MCF 10A (cell line): ENCODE results near the gene LSM7. TPM values are rescaled to one million over a fixed set of nuclear protein-coding genes. Genes with fewer than 3 reads are reported as not detected.

Source experiments
- BruUV-seq: library from RNA; stranded (reverse); fragments of 400-500 nt; replicated peaks from 2 replicates; lab custom pipeline; 2021; lab: Mats Ljungman, UMichigan
- CTCF ChIA-PET: fragments of 300-600 bp; sonication (Branson Sonifier 250); formaldehyde crosslinking; extraction: SDS; loops from one replicate; lab custom pipeline; 2021; ENCODE audit warnings: antibody characterized with exemption, inconsistent platforms; lab: Yijun Ruan, JAX
- POLR2A ChIA-PET: fragments of 300-600, 350-650 bp; sonication (Branson Sonifier 250); formaldehyde crosslinking; extraction: SDS; loops from one replicate; lab custom pipeline; 2020; ENCODE audit warnings: antibody characterized with exemption, inconsistent platforms; lab: Yijun Ruan, JAX
- DNase-seq: peaks from one replicate; pipeline ENCODE4 v3.0.0-alpha.2; 2018; ENCODE audit not compliant: unreplicated experiment
- H3K27ac Mint-ChIP-seq: one replicate; pipeline ENCODE4 v1.8.0; 2022; ENCODE audit warnings: mild to moderate bottlenecking, low read depth, mixed read lengths; ENCODE audit not compliant: unreplicated experiment
- H3K27me3 Mint-ChIP-seq: one replicate; pipeline ENCODE4 v1.8.0; 2022; ENCODE audit warnings: mixed read lengths; ENCODE audit not compliant: insufficient read depth, unreplicated experiment
- H3K36me3 Mint-ChIP-seq: one replicate; pipeline ENCODE4 v1.8.0; 2022; ENCODE audit warnings: mild to moderate bottlenecking, moderate library complexity, mixed read lengths; ENCODE audit not compliant: insufficient read depth, unreplicated experiment
- H3K4me1 Mint-ChIP-seq: one replicate; pipeline ENCODE4 v1.8.0; 2022; ENCODE audit warnings: mixed read lengths; ENCODE audit not compliant: insufficient read depth, unreplicated experiment
- H3K4me3 Mint-ChIP-seq: one replicate; pipeline ENCODE4 v1.8.0; 2022; ENCODE audit warnings: mild to moderate bottlenecking, moderate library complexity, mixed read lengths; ENCODE audit not compliant: unreplicated experiment
- H3K9me3 Mint-ChIP-seq: one replicate; pipeline ENCODE4 v1.8.0; 2022; ENCODE audit warnings: mixed read lengths; ENCODE audit not compliant: unreplicated experiment
- intact Hi-C: fragments of 100-400 bp; cut with micrococcal nuclease; formaldehyde crosslinking; loops from 2 replicates; pipeline ENCODE4 v1.14.1; 2022
- total RNA-seq: library from RNA; stranded (reverse); gene quantifications from 2 replicates; pipeline ENCODE4 v1.2.3, GENCODE V29; 2022
- TF ChIP-seq, protein P1 (sequence below): fragments of 200-600 bp; IDR thresholded peaks from one replicate; pipeline ENCODE4 v1.8.0; 2022; ENCODE audit warnings: antibody characterized with exemption, mild to moderate bottlenecking; ENCODE audit not compliant: unreplicated experiment

The LSM7 gene
- total RNA-seq, 1 experiment from 2014 or later, result 135 TPM

- Mint-ChIP-seq H3K27ac (no peak overlapping the region), H3K4me1 (no peaks in the 10 kb centered on the region), H3K4me3 (no peak overlapping the region), H3K9me3 (no peaks in the 10 kb centered on the region), H3K36me3 (peaks cover 18% of the 10 kb centered on the region), H3K27me3 (no peaks in the 10 kb centered on the region)
- TF ChIP-seq, protein P1, sequence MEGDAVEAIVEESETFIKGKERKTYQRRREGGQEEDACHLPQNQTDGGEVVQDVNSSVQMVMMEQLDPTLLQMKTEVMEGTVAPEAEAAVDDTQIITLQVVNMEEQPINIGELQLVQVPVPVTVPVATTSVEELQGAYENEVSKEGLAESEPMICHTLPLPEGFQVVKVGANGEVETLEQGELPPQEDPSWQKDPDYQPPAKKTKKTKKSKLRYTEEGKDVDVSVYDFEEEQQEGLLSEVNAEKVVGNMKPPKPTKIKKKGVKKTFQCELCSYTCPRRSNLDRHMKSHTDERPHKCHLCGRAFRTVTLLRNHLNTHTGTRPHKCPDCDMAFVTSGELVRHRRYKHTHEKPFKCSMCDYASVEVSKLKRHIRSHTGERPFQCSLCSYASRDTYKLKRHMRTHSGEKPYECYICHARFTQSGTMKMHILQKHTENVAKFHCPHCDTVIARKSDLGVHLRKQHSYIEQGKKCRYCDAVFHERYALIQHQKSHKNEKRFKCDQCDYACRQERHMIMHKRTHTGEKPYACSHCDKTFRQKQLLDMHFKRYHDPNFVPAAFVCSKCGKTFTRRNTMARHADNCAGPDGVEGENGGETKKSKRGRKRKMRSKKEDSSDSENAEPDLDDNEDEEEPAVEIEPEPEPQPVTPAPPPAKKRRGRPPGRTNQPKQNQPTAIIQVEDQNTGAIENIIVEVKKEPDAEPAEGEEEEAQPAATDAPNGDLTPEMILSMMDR, result no peak
- DNase-seq, result no peak
- CTCF ChIA-PET, result interaction anchor here (0.7 kb wide), 1 partner anchor 278 kb away, joined by 3 read pairs; no protein-coding TSS in a partner anchor
- BruUV-seq, result no TSS peak
- POLR2A ChIA-PET, result interaction anchor here (0.5 kb wide), 1 partner anchor 281 kb away, joined by 3 read pairs; no protein-coding TSS in a partner anchor
- intact Hi-C loops, result no loop called here
These were observed 7.5 kb upstream of the LSM7 start for GRCh38 chr19:2335848-2336247.

DNA sequence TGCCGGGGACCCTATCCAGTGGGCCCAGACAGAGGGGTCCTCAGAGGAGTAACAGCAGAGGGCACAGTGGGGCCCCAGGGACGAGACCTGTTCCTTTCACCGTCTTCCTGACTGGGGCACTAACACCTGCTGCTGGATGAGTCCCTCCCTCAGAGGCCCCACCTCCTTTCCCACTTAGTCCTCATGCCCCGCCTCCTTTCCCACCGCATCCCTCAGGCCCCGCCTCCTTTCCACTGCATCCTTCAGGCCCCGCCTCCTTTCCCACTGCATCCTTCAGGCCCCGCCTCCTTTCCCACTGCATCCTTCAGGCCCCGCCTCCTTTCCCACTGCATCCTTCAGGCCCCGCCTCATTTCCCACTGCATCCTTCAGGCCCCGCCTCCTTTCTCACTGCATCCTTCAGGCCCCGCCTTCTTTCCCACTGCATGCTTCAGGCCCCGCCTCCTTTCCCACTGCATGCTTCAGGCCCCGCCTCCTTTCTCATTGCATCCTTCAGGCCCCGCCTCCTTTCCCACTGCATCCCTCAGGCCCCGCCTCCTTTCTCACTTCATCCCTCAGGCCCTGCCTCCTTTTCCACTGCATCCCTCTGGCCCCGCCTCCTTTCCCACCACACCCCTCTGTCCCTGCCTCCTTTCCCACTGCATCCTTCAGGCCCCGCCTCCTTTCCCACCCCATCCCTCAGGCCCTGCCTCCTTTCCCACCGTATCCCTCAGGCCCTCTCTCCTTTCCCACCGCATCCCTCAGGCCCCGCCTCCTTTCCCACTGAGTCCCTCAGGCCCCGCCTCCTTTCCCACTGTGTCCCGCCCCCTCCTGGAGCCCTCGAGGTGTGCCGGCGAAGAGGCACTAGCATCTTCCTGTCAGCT lies 6.8 kb upstream of the LSM7 start:
- peaks cover 21% of the 10 kb centered on the region for H3K36me3 Mint-ChIP-seq
- no peaks in the 10 kb centered on the region for H3K9me3 Mint-ChIP-seq
- no peaks in the 10 kb centered on the region for H3K27me3 Mint-ChIP-seq
- DNase-seq, result no peak
- ChIA-PET CTCF (interaction anchor here (0.7 kb wide), 1 partner anchor 278 kb away, joined by 3 read pairs; no protein-coding TSS in a partner anchor), POLR2A (no interaction called here)
- intact Hi-C loops, result no loop called here
- peaks cover 3% of the 10 kb centered on the region for H3K4me1 Mint-ChIP-seq
- H3K4me3 Mint-ChIP-seq, result no peak overlapping the region
- TF ChIP-seq, protein P1, result no peak
- no TSS peak for BruUV-seq
- H3K27ac Mint-ChIP-seq, result no peak overlapping the region

DNA sequence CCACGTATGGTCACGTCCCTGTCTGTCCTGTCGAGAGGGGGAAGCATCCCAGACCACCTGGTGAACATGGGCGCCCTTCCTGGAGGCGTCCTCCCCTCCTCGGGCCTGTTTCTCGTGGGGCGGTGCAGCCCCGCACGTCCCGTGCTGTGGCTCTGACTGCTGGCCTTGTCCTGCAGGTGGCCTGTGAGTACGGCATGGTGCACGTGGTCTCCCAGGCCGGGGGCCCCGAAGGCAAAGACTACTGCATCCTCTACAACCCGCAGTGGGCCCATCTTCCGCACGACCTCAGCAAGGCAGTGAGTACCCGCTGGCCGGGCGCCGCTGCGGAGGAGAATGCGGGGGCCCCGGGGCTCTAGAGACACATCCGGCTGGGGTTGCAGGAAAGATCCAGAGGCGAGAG lies 6.0 kb upstream of the LSM7 start:
- H3K4me1 Mint-ChIP-seq, result peaks cover 11% of the 10 kb centered on the region
- no peak overlapping the region for H3K4me3 Mint-ChIP-seq
- H3K9me3 Mint-ChIP-seq, result no peaks in the 10 kb centered on the region
- TF ChIP-seq, protein P1, result no peak
- no peak for DNase-seq
- ChIA-PET CTCF (no interaction called here), POLR2A (no interaction called here)
- H3K27me3 Mint-ChIP-seq, result no peaks in the 10 kb centered on the region
- H3K36me3 Mint-ChIP-seq, result peaks cover 24% of the 10 kb centered on the region
- no peak overlapping the region for H3K27ac Mint-ChIP-seq
- no TSS peak for BruUV-seq
- intact Hi-C loops, result no loop called here

DNA sequence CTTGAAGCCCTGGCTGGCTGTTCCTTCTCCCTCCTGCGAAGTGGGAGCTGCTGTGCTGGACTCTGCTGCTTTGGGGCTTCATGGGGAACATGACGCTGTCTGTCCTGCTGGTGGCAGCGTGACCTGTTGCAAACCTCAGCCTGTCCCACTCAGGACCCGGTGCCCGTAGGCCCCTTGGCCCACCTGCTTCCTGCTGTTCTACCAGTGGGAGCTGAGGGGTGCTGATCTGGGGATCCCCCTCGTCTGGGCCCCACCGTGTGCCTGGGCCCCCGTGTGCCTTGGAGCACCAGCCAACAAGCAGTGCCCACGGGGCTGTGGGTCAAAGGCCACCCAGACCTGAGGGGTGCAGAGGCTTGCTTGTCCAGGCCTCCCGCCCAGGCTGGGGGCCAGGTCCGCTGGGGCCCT lies 5.4 kb upstream of the LSM7 start:
- intact Hi-C loops, result no loop called here
- POLR2A ChIA-PET, result no interaction called here
- CTCF ChIA-PET, result no interaction called here
- BruUV-seq, result no TSS peak
- Mint-ChIP-seq H3K27ac (no peak overlapping the region), H3K4me3 (no peak overlapping the region), H3K9me3 (no peaks in the 10 kb centered on the region), H3K27me3 (no peaks in the 10 kb centered on the region), H3K4me1 (peaks cover 15% of the 10 kb centered on the region), H3K36me3 (peaks cover 29% of the 10 kb centered on the region)
- no peak for DNase-seq
- TF ChIP-seq, protein P1, result no peak
